ENCODE data around the gene ALDH3B1. TPM values are rescaled to one million over a fixed set of nuclear protein-coding genes. Genes with fewer than 3 reads are reported as not detected.

Gene ALDH3B1
- total and polyA plus RNA-seq, 9 of the 15 experiments (the other 6 are each of a cell fraction or from before 2014, with no cell fraction given): 0.01 to 0.35 (median 0.07) TPM; not detected in 2

- no peak for TF ChIP-seq ZNF75A (CRISPR knock-in tag; IDR thresholded peaks at IDR 0.05)
- no peak for TF ChIP-seq MITF (IDR thresholded peaks at IDR 0.05)
- peak; percentile 83 for TF ChIP-seq POLR2A (conservative IDR thresholded peaks at IDR 0.05)
- TF ChIP-seq DPF2 (IDR thresholded peaks at IDR 0.05): no peak; the same call in 1 of the 2 replicates
- TF ChIP-seq ELF4 (CRISPR knock-in tag; IDR thresholded peaks at IDR 0.05): peak; percentile 71
- no peak for TF ChIP-seq RBM17 (IDR thresholded peaks at IDR 0.05; ENCODE audit: borderline replicate concordance, low read depth, low read length)
- TF ChIP-seq RCOR1 (IDR thresholded peaks at IDR 0.05; ENCODE audit: borderline replicate concordance in 1 of 2, low read depth in 2 of 2, low read length in 2 of 2): peak; percentile 76 to 94; a peak in 3 of 4 replicates
- TF ChIP-seq KAT8 (IDR thresholded peaks at IDR 0.05; ENCODE audit: low read depth): no peak
- no peak for TF ChIP-seq HES1 (IDR thresholded peaks at IDR 0.05; ENCODE audit: low read depth)
- TF ChIP-seq CREB1 (IDR thresholded peaks at IDR 0.05): no peak
- no peak for TF ChIP-seq CREB1 (CRISPR knock-in tag; IDR thresholded peaks at IDR 0.05)
- TF ChIP-seq CBFA2T3 (IDR thresholded peaks at IDR 0.05): no peak
- TF ChIP-seq ZNF318 (IDR thresholded peaks at IDR 0.05; ENCODE audit: borderline replicate concordance in 1 of 2, low read depth in 1 of 2): no peak
- 0 out of 2 replicates have a peak, but pooled peaks have one; percentile 34 for TF ChIP-seq ZKSCAN1 (IDR thresholded peaks at IDR 0.05; ENCODE audit: low read depth, low read length)
- no peak for TF ChIP-seq HNRNPK (IDR thresholded peaks at IDR 0.05; ENCODE audit: low read depth, low read length, poor library complexity, severe bottlenecking)
- TF ChIP-seq CBFA2T2 (conservative IDR thresholded peaks at IDR 0.05): no peak
- no peak for TF ChIP-seq DDX20 (tag; IDR thresholded peaks at IDR 0.05; ENCODE audit: low read depth)
- no peak for TF ChIP-seq MAFK (IDR thresholded peaks at IDR 0.05; ENCODE audit: low read length)
- TF ChIP-seq ZNF354B (CRISPR knock-in tag; IDR thresholded peaks at IDR 0.05): no peak
These were observed 28.8 kb downstream of the ALDH3B1 start, which contains the start of gene TCIRG1 (continued) for GRCh38 chr11:68038718-68039525.

All from K562 (cell line).